Stimulated activated naive CD4-positive, alpha-beta T cell treated with Interleukin-2 at 50 U/mL for 16 hours (primary cell): ENCODE data around the gene DMWD.
A peak's percentile ranks its signal among the peaks of the same experiment; 100 is the strongest.
"Not testable (repeated sequence)": the region's sequence is repeated elsewhere in the genome, so short reads cannot be mapped to it uniquely, and the experiment has no call there.

Experiments used
- DNase-seq: peaks from one replicate; lab custom pipeline; 2025; lab: John Stamatoyannopoulos, UW

The DMWD gene

DNA sequence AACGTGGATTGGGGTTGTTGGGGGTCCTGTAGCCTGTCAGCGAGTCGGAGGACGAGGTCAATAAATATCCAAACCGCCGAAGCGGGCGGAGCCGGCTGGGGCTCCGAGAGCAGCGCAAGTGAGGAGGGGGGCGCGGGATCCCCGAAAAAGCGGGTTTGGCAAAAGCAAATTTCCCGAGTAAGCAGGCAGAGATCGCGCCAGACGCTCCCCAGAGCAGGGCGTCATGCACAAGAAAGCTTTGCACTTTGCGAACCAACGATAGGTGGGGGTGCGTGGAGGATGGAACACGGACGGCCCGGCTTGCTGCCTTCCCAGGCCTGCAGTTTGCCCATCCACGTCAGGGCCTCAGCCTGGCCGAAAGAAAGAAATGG, 22.8 kb downstream of the DMWD start:
- peak; percentile 56 for DNase-seq

DNA sequence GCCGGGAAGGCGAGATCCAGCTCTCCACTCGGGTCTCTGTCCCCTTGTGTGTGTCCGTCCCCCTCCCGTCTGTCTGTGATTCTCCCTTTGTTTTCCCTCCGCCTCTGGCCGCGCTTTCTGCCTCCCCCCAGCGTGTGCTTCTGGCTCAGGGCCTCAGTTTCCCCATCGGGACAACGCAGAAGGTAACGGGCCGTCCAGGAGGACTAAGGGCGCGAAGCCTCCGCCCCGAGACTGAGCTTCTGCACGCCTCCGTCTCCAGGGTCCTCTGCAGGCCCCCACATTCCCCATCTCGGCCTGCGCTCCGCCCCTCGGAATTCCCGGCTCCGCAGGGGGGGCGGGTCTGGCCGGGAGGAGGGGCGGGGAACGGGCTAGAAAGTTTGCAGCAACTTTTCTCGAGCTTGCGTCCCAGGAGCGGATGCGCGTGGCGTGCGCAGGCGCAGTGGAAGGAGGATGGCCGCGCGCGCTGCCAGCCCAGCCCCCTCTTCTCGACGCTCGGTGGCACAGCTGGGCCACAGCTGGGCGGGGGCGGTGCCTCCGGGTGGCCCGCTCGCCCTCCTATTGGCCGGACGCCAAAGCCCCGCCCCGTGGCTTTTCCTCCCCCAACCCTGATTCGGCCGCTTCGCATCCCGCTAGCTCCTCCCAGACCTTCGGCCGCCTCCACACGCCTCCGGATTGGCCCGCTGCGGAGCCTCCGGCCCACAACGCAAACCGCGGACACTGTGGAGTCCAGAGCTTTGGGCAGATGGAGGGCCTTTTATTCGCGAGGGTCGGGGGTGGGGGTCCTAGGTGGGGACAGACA, 23.5 kb downstream of the DMWD start, which contains the start of gene SIX5:
TSS of gene SIX5 (minus strand) at position 269 of the 799 bp plus-strand sequence. CDS start 408 bp downstream, outside the sequence.
- peak; percentile 94 for DNase-seq

DNA sequence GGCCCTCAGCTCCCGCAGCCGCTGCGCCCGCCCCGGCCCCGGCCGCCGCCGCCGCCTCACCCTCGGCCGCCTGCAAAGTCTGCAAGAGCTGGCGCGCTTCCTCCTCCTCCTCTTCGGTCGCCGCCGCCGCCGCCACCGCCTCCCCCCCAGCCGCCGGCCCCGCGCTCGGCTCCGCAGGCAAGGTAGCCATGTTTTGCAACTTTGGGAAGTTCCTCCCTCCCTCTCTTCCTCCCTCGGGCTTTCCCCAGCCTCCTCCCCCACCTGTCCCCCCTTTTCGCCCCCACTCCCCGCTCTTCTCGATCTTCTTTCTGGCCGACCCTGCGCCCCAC, 24.0 kb downstream of the DMWD start:
- peak; percentile 24 for DNase-seq

DNA sequence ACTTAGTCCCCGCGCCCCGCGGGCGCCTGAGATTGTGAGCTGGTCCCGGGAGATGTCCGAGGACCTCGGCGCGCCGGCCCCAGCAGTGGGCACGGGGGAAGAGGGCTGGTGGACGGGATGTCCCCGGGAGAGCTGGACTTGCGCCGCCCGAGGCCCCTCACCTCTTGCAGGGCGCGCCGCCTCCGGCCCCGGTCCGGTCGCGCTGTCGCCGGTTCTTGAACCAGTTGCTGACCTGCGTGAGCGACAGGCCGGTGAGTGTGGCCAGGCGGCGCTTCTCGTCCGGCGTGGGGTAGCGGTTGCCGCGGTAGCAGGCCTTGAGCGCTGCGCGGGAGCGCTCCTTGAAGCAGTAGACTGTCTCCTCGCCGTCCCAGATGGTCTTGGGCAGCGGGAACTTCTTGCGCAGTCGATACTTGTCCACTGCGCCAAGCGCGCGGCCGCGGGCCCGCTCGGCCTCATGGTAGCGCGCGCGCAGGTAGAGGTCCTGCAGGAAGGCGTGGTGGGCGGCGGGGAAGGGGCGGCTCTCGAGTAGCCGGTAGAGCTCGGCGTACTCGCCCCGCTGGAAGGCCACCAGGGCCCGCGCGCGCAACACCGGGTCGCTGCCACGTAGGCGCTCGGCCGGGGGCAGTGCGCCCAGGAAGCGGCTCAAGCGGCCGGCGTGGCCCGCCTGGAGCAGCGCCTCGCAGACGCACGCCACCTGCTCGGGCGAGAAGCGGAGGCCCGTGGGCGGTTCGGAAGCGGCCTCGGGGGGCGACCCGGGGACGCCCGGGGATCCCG, 24.6 kb downstream of the DMWD start:
- no peak for DNase-seq

DNA sequence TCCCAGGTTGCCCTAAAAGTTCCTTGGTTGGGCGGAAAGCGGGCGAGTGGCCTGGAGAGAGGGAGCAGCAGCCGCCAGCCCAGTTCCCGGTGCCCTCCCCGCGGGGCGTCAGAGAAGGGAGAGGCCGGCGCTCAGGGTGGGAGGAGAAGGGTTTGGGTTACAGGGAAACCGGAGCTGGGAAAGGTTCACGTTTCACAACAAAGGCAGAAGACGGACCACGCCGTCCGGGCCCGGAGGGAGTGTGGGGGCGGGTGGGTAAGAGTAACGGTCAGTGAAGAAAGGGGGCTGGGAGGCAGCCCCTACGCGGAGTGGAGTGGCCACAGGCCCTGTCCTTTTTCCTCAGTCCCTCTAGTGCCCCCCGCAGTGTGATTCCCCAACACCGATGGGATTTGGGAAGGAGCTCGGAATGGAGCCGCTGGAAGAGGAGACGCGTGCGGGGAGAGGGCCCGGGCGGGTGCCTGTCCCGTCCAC, 25.2 kb downstream of the DMWD start:
- DNase-seq = no peak

DNA sequence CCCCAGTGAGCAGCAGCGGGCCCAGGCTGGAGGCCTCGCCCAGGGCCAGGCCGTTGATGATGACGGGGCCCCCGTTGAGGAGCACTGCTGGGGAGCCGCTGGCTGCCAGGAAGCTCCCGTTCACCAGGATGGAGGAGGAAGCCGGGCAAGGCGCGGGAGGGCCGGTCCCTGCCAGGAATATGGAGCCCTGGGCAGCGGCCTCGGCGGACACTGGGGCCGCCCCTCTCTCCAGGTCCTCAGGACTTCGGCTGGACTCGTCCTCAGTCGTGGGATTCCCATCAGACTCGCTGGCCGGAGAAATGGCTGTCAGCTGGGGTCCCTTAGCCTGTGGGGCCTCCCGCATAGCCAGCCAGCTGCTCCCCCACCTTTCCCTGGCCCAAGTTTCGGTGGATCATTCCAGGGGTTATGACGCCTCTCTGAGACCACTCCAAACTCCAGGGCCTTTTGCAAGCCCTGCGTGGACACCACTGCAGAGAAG, 25.7 kb downstream of the DMWD start:
- DNase-seq = no peak

DNA sequence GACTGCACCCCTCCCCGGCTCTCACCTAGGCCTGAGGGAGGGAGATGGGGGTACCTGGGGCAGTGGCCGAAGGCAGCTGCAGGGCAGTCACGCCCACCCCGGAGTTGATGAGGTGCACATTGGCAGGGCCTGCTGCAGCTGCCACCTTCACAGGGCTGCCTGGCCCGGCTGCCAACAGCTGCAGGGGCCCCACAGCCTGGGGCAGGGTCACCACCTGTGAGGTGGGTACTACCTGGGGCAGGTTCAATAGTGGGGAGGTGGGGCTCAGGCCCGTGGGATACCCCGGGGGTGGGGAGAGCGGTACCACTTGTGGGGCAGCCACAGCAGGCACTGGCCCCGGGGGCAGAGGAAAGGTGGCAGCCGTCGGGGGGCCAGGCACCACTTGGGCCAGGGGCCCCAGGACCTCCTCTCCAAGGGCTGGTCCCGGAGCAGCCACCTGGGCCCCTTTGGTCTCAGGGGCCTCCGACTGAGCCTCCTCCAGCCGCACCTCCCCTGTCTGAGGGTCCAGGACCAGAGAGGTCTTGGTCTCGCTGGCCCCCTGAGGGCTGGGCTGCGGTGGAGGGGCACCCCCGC, 26.3 kb downstream of the DMWD start:
- no peak for DNase-seq

DNA sequence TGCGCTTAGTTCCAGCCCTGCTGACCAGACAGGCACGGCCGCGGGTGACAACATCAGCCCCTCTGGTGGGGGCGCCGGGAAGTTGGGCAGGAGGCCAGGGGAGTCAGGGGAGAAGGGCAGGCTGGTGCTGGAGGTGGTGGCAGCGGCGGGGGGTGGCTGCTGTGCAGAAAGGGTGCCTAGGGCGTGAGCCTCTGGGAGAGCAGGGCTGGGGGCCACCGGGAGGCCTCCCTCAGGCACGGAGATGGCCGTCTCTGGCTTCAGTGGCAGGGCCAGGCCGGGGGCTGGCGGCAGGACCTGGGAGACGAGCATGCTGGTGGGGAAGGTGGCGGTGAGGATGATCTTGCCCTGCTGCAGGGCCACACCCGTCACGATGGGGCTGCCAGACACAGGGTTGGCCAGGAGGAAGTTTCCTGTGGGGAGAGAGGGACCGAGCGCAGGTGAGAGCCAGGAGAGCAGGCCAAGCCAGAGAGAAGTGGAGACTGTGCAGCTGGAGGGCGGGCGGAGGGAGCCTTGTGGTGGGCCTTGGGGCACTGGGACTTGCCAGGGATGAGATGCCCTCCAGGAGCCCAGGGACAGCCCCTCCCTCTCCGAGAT, 26.8 kb downstream of the DMWD start:
- no peak for DNase-seq

DNA sequence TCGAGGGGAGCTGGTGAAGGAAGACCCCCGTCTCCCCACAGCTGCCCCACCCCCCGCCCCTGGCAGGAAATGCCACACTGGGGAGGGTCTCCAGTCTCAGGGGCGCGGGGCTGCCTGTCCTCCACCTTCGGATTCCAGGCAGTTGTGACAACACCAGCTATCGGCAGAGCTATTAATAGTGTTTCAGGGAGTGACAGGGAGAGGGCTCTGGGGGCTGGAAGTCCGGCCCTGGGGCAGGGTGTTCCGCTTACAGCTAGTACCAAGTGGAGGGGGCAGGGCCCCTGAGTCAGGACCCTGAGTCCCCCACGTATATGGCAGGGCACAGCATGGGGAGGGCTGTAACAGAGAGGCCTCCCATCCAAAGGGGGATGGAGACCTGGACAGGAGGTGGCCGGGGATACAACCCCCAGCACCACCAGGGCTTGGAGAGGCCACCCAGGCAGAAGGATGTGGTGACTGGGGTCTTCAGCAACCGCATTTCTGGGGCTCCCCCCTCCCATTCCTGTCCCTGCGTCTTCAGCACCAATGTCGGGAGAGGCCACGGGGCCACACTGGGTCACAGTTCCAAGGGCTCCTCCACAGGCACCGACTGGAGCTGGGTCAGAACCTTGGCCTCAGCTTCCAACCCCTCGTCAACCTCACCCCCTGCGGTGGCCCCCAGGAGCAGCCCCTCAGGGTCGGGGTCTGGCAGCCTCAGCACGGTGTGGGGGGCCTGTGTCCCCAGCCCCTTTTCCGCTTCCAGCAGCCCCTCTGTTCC, 27.5 kb downstream of the DMWD start:
- no peak for DNase-seq

DNA sequence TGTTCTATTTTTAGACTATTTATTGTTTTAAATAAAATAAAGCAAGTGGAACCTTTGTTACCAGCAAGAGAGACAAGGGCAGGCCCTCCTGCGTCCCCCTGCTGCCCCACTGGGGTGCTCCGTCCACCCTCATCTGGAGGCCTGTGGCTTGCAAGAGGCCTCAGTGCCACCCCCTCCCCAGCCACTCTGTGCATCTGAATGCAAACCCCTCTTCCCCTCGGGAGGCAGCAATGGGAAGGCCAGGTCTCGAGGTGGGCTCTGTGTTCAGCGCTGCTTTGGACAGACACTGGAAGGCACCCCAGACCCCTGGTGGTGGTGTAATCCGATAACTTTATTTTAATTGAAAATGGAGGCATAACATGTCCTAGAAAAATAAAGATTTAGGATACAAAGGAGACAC, 28.2 kb downstream of the DMWD start:
- DNase-seq = no peak

DNA sequence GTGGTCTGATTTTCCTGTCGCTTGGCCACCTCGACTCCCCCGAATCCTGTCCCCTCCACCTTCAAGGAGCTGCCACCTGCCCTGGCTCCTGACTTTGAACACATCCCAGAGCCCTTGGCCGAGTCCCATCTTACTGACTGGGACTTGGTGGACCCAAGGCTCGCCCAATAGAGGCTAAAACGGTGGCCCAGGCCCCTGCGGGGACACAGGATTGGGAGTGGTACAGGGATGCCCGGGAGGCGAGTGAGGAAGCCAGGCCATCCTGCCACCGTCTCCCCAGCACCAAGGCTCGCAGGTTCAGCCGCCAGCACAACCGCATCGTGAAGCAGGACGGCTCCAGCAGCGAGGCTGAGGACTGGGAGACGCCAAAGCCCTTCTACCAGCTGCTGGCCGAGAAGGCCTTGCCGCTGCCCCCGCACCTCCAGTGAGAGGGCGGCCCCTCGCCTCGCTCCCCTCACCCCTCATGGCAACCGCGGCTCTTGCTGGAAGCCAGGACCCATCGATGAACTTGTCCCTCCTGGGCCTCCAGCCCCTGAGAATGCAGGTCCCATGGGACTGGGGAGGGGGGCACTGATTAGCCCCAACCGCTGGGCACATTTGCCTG, 28.9 kb downstream of the DMWD start:
- DNase-seq = no peak

DNA sequence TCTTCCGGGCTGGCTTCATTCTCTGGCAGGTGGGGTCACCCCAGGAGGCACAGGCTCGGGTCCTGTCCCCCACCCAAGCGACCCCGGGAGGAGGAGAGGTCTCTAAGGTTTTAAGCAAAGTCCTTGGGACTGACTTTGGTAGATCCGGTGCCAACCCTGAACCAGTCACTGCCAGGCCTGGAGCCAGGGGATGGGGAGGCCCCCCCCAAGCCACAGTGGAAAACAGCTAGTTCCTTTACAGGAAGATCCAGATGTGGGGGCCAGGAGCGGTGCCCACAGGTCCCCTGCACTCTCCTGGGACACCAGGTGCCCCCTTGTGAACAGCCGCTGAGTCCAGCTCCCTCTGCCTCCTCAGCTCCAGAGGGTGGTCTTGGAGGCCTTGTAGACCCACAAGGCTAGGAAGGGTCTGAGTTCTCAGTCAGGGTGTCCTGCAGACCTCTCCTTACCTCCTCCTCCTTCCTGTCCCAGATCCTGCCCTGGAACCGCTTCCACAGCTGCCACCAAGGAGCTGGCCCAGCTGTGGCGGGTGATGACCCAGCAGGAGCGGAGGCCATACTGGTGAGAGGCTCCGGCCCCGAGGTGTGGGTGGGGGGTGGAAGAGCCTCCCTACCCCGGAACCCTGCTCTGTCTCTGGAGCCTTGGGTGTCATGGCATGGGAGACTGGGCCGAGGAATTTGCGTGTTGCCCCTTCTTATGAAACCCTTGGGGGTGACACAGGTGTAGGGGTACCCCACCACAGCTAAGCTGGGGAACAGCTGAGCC, 29.6 kb downstream of the DMWD start:
- no peak for DNase-seq

DNA sequence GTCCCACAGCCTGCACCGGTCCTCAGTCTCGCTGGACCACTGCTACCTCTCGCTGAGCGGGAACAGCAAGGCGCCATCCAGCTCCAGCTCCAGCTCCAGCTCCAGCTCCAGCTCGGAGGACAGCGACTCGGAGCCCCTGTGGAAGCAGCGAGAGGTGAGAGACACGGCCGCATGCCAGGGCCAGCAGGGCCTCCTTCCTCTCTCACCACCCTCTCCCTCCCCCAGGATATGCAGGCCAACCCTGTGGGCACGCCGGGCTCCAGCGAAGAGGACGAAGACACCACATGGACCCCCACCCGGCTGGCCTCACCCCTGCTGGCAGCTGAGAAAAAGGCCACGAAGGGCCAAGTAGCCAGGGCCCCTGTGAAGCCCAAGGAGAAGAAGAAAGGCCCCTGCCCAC, 30.9 kb downstream of the DMWD start:
- DNase-seq = no peak

DNA sequence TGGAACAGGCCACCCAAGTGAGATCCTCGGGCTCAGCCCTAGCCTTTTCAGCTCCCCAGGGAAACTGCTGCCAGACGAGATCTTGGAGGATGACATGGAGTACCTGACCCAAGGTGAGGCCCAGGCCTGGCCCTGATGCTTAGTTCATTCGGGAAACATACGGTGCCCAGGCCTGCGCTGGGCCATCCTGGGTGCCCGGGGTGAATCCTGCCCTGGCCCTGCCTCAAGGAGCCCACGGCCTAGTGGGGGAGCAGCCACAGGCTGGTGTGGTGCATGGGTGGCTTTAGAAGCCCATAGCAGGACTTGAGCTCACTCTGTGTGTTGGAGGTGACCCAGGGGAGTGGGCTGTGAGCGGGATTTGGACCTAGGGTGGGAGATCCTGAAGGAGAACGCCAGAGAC, 33.7 kb downstream of the DMWD start:
- DNase-seq = no peak

DNA sequence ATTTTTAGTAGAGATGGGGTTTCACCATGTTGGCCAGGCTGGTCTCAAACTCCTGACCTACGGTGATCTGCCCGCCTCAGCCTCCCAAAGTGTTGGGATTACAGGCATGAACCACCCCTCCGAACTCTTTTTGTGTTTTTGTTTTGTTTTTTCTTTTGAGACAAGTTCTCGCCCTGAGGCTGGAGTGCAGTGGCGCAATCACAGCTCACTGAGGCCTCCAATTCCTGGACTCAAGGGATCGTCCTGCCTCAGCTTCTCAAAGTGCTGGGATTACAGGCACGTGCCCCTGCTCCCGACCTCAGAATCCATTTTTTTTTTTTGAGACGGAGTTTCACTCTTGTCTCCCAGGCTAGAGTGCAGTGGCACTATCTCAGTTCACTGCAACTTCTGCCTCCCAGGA, 35.0 kb downstream of the DMWD start:
- no peak for DNase-seq

DNA sequence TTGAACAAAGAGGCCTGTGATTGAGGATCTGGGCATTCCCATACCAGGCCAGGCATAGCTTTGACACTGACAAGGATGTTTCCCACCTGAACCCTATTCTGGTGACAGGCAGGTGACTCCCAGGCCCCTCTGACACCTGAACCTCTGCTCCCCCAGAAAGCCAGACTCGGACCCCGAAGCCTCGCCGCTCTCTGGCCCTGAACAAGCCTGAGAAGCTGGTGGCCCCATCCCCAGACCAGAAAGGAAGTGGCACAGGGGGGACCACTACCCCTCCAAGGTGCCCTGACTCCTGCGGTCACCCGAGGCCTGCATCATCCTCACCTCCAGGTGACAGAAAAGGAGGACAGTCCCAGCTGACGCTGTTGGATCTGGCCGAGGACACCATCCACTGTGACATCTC, 38.3 kb downstream of the DMWD start:
- no peak for DNase-seq

DNA sequence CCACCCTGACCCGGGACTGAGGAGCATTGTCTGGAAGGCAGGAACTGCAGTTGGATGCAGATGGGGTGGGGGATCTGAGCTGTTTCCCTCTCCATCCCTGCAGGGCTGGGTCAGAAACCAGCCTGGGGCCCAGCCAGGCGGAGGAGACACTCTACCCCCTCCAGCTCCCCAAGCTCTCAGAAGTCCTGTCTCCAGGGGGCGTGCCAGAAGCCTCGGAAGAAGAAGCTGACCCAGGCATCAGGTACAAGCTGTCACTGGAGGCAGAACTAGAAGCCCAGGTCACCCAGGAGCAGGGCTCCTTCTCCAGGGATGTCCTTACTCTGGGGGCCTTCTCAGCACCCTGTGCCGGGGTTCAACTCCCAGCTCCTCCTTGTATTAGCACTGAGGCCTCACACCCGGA, 39.1 kb downstream of the DMWD start:
- no peak for DNase-seq

DNA sequence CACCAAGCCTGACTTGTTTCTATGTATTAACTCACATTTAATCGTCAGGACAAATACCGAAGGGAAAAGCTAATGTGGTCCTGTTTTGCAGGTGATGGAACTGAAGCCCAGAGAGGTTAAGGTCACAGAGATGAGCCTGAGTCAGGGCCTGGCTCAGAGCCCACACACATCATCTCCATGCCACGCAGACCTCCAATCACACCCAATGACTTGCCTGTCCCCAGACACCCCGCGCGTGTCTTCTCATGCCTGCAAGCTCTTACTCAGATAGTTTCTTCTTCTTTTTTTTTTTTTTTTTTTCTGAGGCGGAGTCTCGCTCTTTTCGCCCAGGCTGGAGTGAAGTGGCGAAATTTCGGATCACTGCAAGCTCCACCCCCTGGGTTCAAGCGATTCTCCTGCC, 40.0 kb downstream of the DMWD start:
- DNase-seq = no peak

DNA sequence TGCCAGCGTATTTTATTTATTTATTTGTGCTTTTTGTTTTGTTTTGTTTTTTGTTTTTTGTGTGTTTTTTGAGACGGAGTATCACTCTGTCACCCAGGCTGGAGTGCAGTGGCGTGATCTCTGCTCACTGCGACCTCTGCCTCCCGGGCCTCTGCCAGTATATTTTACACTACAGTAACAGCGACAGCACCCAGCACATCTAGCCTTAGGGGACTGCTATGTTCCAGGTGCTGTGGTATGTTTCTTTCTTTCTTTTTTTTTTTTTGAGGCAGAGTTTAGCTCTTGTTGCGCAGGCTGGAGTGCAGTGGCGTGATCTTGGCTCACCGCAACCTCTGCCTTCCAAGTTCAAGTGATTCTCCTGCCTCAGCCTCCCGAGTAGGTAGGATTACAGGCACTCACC, 41.2 kb downstream of the DMWD start:
- not testable (repeated sequence) for DNase-seq

DNA sequence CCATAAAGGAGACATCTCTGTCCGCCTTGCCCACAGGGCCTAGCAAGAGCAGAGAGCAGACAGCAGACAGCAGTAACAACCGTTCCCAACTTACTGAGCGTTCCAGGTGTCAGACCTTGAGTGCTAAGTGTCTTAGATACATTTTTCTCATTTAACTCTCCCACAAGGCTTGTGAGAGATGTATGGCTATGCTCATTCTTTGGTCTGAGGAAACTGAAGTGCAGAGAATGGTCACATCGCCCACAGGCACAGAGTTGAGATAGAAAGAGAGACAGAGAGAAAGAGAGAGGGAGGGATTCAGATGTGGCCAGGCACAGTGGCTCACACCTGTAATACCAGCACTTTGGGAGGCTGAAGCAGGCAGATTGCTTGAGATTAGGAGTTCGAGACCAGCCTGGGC, 45.1 kb downstream of the DMWD start:
- no peak for DNase-seq

DNA sequence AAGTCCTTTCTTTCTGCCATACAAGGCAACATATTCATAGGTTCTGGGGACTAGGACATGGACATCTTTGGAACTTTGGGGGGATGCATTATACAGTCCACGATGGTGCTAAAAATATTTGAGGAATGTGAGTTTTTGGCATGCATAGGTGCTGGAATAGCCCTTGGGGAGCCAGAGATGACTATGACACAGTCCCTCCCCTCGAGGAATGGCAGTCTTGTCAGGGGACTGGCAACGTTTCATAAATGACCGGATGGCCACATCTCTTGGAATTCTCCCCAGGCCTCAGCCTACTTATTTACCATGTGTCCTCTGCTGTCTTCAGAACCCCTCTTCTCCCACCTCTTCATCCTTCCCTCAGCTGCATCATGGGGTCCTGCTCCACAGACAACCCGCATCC, 45.8 kb downstream of the DMWD start:
- no peak for DNase-seq
